ENCODE results near the gene CLDND1. TPM values are rescaled to one million over a fixed set of nuclear protein-coding genes. Genes with fewer than 3 reads are reported as not detected.

CLDND1 gene
- total and polyA plus RNA-seq, 2 of the 4 experiments (the other 2 are of a cell fraction): 75.8 to 78.3 TPM

GRCh38 chr3:98536456-98537017 lies 13.8 kb upstream of the CLDND1 start:
- H2AK5ac ChIP-seq (ENCODE audit: low read depth, low read length): no peak overlapping the region
- no CpG with 5 or more reads among the region's 6 CpGs for WGBS, 2 experiments (ENCODE audit: extremely low coverage in 2 of 2, insufficient read length in 1 of 2)
- ChIA-PET POLR2A (ENCODE audit: unreplicated experiment) (no interaction called here), CTCF (no interaction called here)
- no peak overlapping the region for H3K27ac ChIP-seq (ENCODE audit: insufficient read depth, low read length)
- no peak overlapping the region for H2BK20ac ChIP-seq (ENCODE audit: low read depth, low read length)
- H4K20me1 ChIP-seq (ENCODE audit: insufficient read depth, low read length): no peaks in the 10 kb centered on the region
- no peak overlapping the region for H3K4me3 ChIP-seq (ENCODE audit: insufficient read depth, low read depth, low read length)
- H3K4me2 ChIP-seq (ENCODE audit: low read depth, low read length): no peak overlapping the region
- H3K4ac ChIP-seq (ENCODE audit: low read depth, low read length): no peak overlapping the region
- no peak overlapping the region for H3K56ac ChIP-seq (ENCODE audit: extremely low read depth, insufficient read depth, low read length)
- no peaks in the 10 kb centered on the region for H3K9me1 ChIP-seq (ENCODE audit: insufficient read depth, low read length)
- H3K23ac ChIP-seq (ENCODE audit: low read depth, low read length): no peak overlapping the region
- dilution Hi-C loops (cut with HindIII; ENCODE audit: low sequenced_read_pairs, unreplicated experiment): no loop called here
- no peak overlapping the region for H3K9ac ChIP-seq (ENCODE audit: low read depth, low read length)
- H3K4me1 ChIP-seq (ENCODE audit: control insufficient read depth, insufficient read depth, low read length): no peaks in the 10 kb centered on the region
- DNase-seq: no peak
- no peaks in the 10 kb centered on the region for H3K9me3 ChIP-seq (ENCODE audit: control insufficient read depth, insufficient read depth, low read length)
- no peak overlapping the region for H4K91ac ChIP-seq (ENCODE audit: insufficient read depth, low read depth, low read length)
- H3K36me3 ChIP-seq (ENCODE audit: control insufficient read depth, insufficient read depth, low read length): no peaks in the 10 kb centered on the region
- TF ChIP-seq NFE2L2 (IDR thresholded peaks at IDR 0.05; ENCODE audit: low read depth, low read length): no peak
- TF ChIP-seq BHLHE40 (IDR thresholded peaks at IDR 0.05; ENCODE audit: low read depth, low read length): no peak
- TF ChIP-seq RAD21 (IDR thresholded peaks at IDR 0.05; ENCODE audit: low read length): no peak
- TF ChIP-seq SMC3 (IDR thresholded peaks at IDR 0.05; ENCODE audit: low read depth, low read length): no peak
- TF ChIP-seq MAZ (IDR thresholded peaks at IDR 0.05; ENCODE audit: borderline replicate concordance, low read depth, low read length): no peak
- no peak for TF ChIP-seq FOS (IDR thresholded peaks at IDR 0.05; ENCODE audit: low read depth, low read length)
- no peak for TF ChIP-seq CEBPB (IDR thresholded peaks at IDR 0.05; ENCODE audit: low read depth, low read length)
- no peak for TF ChIP-seq RFX5 (IDR thresholded peaks at IDR 0.05; ENCODE audit: low read depth, low read length)
- no peak for TF ChIP-seq POLR2A (IDR thresholded peaks at IDR 0.05; ENCODE audit: low read depth, low read length)
- TF ChIP-seq, protein P1, sequence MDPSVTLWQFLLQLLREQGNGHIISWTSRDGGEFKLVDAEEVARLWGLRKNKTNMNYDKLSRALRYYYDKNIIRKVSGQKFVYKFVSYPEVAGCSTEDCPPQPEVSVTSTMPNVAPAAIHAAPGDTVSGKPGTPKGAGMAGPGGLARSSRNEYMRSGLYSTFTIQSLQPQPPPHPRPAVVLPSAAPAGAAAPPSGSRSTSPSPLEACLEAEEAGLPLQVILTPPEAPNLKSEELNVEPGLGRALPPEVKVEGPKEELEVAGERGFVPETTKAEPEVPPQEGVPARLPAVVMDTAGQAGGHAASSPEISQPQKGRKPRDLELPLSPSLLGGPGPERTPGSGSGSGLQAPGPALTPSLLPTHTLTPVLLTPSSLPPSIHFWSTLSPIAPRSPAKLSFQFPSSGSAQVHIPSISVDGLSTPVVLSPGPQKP (IDR thresholded peaks at IDR 0.05; ENCODE audit: borderline replicate concordance, low read depth, low read length): no peak
- TF ChIP-seq CTCF (conservative IDR thresholded peaks at IDR 0.05; ENCODE audit: low read depth, low read length): no peak
- TF ChIP-seq CHD1 (IDR thresholded peaks at IDR 0.05; ENCODE audit: low read depth, low read length): no peak
- no peak for TF ChIP-seq RCOR1 (IDR thresholded peaks at IDR 0.05; ENCODE audit: insufficient replicate concordance, low read length)
- no peak for TF ChIP-seq USF2 (IDR thresholded peaks at IDR 0.05; ENCODE audit: low read depth, low read length)
- TF ChIP-seq MXI1 (IDR thresholded peaks at IDR 0.05; ENCODE audit: borderline replicate concordance, low read depth, low read length): no peak
- no peak overlapping the region for H2AFZ ChIP-seq (replicated peaks; ENCODE audit: low read length, poor library complexity)
- no peaks in the 10 kb centered on the region for H3K79me1 ChIP-seq (ENCODE audit: low read depth in 1 of 2, low read length in 2 of 2)
- no peak overlapping the region for H3K14ac ChIP-seq (replicated peaks; ENCODE audit: low read depth, low read length)
- in situ Hi-C loops (cut with MboI; ENCODE audit: low sequenced_read_pairs): no loop called here
- no peak overlapping the region for H2BK5ac ChIP-seq (ENCODE audit: low read depth, low read length, poor library complexity, severe bottlenecking)
- peaks cover 7% of the 10 kb centered on the region for H3K27me3 ChIP-seq (ENCODE audit: control insufficient read depth, insufficient read depth, low read length)
- no peak overlapping the region for H3K18ac ChIP-seq (ENCODE audit: low read depth, low read length)
- no peak overlapping the region for H4K8ac ChIP-seq (ENCODE audit: low read depth in 2 of 2, low read length in 2 of 2)
- no peak overlapping the region for H2AK9ac ChIP-seq (replicated peaks; ENCODE audit: low read depth, low read length, poor library complexity)
- intact Hi-C loops (cut with micrococcal nuclease): no loop called here
- no peak for ATAC-seq (ENCODE audit: low read depth)
- H4K5ac ChIP-seq (ENCODE audit: low read depth, low read length): no peak overlapping the region
- H2BK120ac ChIP-seq (ENCODE audit: low read depth, low read length): no peak overlapping the region
- BruUV-seq (replicated peaks): no TSS peak
- no peak overlapping the region for H2BK15ac ChIP-seq (ENCODE audit: low read depth, low read length)

All from IMR-90 (cell line).